Measurements from ENCODE around the gene NUP93.
"Not testable (repeated sequence)": the region's sequence is repeated elsewhere in the genome, so short reads cannot be mapped to it uniquely, and the experiment has no call there.

The NUP93 gene

GRCh38 chr16:56797861-56798260, 67.9 kb downstream of the NUP93 start:
- H3K4me3 ChIP-seq (ENCODE audit: low read depth, low read length), result no peak overlapping the region
- TF ChIP-seq POLR2A (IDR thresholded peaks at IDR 0.05; ENCODE audit: extremely low read depth, insufficient read length) (no peak), MAX (IDR thresholded peaks at IDR 0.05; ENCODE audit: low read depth, low read length) (no peak), CTCF (IDR thresholded peaks at IDR 0.05; ENCODE audit: low read depth, low read length) (no peak), MYC (IDR thresholded peaks at IDR 0.05; ENCODE audit: low read depth, low read length) (no peak)

GRCh38 chr16:56798955-56799354, 69.0 kb downstream of the NUP93 start:
- no peak overlapping the region for H3K4me3 ChIP-seq (ENCODE audit: low read depth, low read length)
- TF ChIP-seq CTCF (IDR thresholded peaks at IDR 0.05; ENCODE audit: low read depth, low read length) (no peak), POLR2A (IDR thresholded peaks at IDR 0.05; ENCODE audit: extremely low read depth, insufficient read length) (no peak), MAX (IDR thresholded peaks at IDR 0.05; ENCODE audit: low read depth, low read length) (no peak), MYC (IDR thresholded peaks at IDR 0.05; ENCODE audit: low read depth, low read length) (no peak)
- DNase-seq (ENCODE audit: low read depth), result no peak

More at GRCh38 chr16:56797861-56798260, 67.9 kb downstream of the NUP93 start:
- no peak for DNase-seq (ENCODE audit: low read depth)

GRCh38 chr16:56800355-56800754, 70.4 kb downstream of the NUP93 start:
- TF ChIP-seq POLR2A (IDR thresholded peaks at IDR 0.05; ENCODE audit: extremely low read depth, insufficient read length), result no peak
- no peak for TF ChIP-seq MYC (IDR thresholded peaks at IDR 0.05; ENCODE audit: low read depth, low read length)
- no peak for TF ChIP-seq MAX (IDR thresholded peaks at IDR 0.05; ENCODE audit: low read depth, low read length)
- no peak for TF ChIP-seq CTCF (IDR thresholded peaks at IDR 0.05; ENCODE audit: low read depth, low read length)
- H3K4me3 ChIP-seq (ENCODE audit: low read depth, low read length), result no peak overlapping the region
- DNase-seq (ENCODE audit: low read depth), result no peak

- no peak for DNase-seq (ENCODE audit: low read depth)
- no peak overlapping the region for H3K4me3 ChIP-seq (ENCODE audit: low read depth, low read length)
- TF ChIP-seq MAX (IDR thresholded peaks at IDR 0.05; ENCODE audit: low read depth, low read length), result no peak
- TF ChIP-seq MYC (IDR thresholded peaks at IDR 0.05; ENCODE audit: low read depth, low read length), result no peak
- no peak for TF ChIP-seq POLR2A (IDR thresholded peaks at IDR 0.05; ENCODE audit: extremely low read depth, insufficient read length)
- TF ChIP-seq CTCF (IDR thresholded peaks at IDR 0.05; ENCODE audit: low read depth, low read length), result no peak
These were observed 71.8 kb downstream of the NUP93 start for GRCh38 chr16:56801762-56802161.

- DNase-seq (ENCODE audit: low read depth), result no peak
- no peak for TF ChIP-seq CTCF (IDR thresholded peaks at IDR 0.05; ENCODE audit: low read depth, low read length)
- no peak for TF ChIP-seq MYC (IDR thresholded peaks at IDR 0.05; ENCODE audit: low read depth, low read length)
- TF ChIP-seq POLR2A (IDR thresholded peaks at IDR 0.05; ENCODE audit: extremely low read depth, insufficient read length), result no peak
- TF ChIP-seq MAX (IDR thresholded peaks at IDR 0.05; ENCODE audit: low read depth, low read length), result no peak
- H3K4me3 ChIP-seq (ENCODE audit: low read depth, low read length), result no peak overlapping the region
These were observed 77.2 kb downstream of the NUP93 start for GRCh38 chr16:56807011-56807675.

- not testable (repeated sequence) for DNase-seq (ENCODE audit: low read depth)
These were observed 77.7 kb downstream of the NUP93 start for GRCh38 chr16:56807676-56808067.

More at GRCh38 chr16:56807676-56808067, 77.7 kb downstream of the NUP93 start:
- not testable (repeated sequence) for H3K4me3 ChIP-seq (ENCODE audit: low read depth, low read length)
